HG03064 (cell line): ENCODE data around the gene RER1.

Experiments used
- ATAC-seq: cut with Tn5 transposase; IDR thresholded peaks from one replicate; pipeline ENCODE4 v1.9.1; 2021; ENCODE audit warnings: low read depth; ENCODE audit not compliant: unreplicated experiment

RER1 gene

GRCh38 chr1:2418791-2419320 lies 27.2 kb downstream of the RER1 start:
- no peak for ATAC-seq

GRCh38 chr1:2419416-2419815 lies 27.8 kb downstream of the RER1 start:
- no peak for ATAC-seq

- no peak for ATAC-seq
Measured at GRCh38 chr1:2422523-2422922, 30.9 kb downstream of the RER1 start.

GRCh38 chr1:2425892-2426291 lies 34.3 kb downstream of the RER1 start:
- no peak for ATAC-seq

GRCh38 chr1:2426540-2426939 lies 34.9 kb downstream of the RER1 start:
- no peak for ATAC-seq

- ATAC-seq, result no peak
Measured at GRCh38 chr1:2427051-2427450, 35.4 kb downstream of the RER1 start.

GRCh38 chr1:2427976-2428375 lies 36.3 kb downstream of the RER1 start:
- no peak for ATAC-seq

GRCh38 chr1:2428490-2428889 lies 36.8 kb downstream of the RER1 start:
- no peak for ATAC-seq

GRCh38 chr1:2429780-2430591 lies 38.3 kb downstream of the RER1 start:
- no peak for ATAC-seq

- ATAC-seq, result no peak
Measured at GRCh38 chr1:2430592-2430973, 38.9 kb downstream of the RER1 start.

- no peak for ATAC-seq
Measured at GRCh38 chr1:2431103-2431502, 39.5 kb downstream of the RER1 start.

GRCh38 chr1:2431518-2431917 lies 39.9 kb downstream of the RER1 start:
- ATAC-seq, result no peak

GRCh38 chr1:2432441-2432844 lies 40.8 kb downstream of the RER1 start:
- no peak for ATAC-seq

GRCh38 chr1:2433196-2433595 lies 41.6 kb downstream of the RER1 start:
- ATAC-seq, result no peak

GRCh38 chr1:2433936-2434655 lies 42.5 kb downstream of the RER1 start:
- ATAC-seq, result no peak

GRCh38 chr1:2435091-2435490 lies 43.5 kb downstream of the RER1 start:
- ATAC-seq, result no peak

GRCh38 chr1:2435746-2436355 lies 44.2 kb downstream of the RER1 start:
- ATAC-seq, result no peak

GRCh38 chr1:2436876-2437275 lies 45.2 kb downstream of the RER1 start:
- no peak for ATAC-seq

GRCh38 chr1:2437617-2438016 lies 46.0 kb downstream of the RER1 start:
- no peak for ATAC-seq

GRCh38 chr1:2438038-2438437 lies 46.4 kb downstream of the RER1 start:
- no peak for ATAC-seq

GRCh38 chr1:2438641-2439040 lies 47.0 kb downstream of the RER1 start:
- no peak for ATAC-seq
